ENCODE results near the gene MRGPRX3.

MRGPRX3 gene

GRCh38 chr11:18132341-18132740 is at the start of gene MRGPRX3:
MRGPRX3 (plus strand) TSS chr11:18132571; CDS start chr11:18137203, 4,632 bp downstream.
- DNase-seq (ENCODE audit: low read depth), result no peak
- TF ChIP-seq, protein P1, sequence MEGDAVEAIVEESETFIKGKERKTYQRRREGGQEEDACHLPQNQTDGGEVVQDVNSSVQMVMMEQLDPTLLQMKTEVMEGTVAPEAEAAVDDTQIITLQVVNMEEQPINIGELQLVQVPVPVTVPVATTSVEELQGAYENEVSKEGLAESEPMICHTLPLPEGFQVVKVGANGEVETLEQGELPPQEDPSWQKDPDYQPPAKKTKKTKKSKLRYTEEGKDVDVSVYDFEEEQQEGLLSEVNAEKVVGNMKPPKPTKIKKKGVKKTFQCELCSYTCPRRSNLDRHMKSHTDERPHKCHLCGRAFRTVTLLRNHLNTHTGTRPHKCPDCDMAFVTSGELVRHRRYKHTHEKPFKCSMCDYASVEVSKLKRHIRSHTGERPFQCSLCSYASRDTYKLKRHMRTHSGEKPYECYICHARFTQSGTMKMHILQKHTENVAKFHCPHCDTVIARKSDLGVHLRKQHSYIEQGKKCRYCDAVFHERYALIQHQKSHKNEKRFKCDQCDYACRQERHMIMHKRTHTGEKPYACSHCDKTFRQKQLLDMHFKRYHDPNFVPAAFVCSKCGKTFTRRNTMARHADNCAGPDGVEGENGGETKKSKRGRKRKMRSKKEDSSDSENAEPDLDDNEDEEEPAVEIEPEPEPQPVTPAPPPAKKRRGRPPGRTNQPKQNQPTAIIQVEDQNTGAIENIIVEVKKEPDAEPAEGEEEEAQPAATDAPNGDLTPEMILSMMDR (IDR thresholded peaks at IDR 0.05; ENCODE audit: low read depth, low read length, missing control alignments), result no peak
- in situ Hi-C loops (cut with HindIII; ENCODE audit: low sequenced_read_pairs), result no loop called here
- H3K4me3 ChIP-seq (ENCODE audit: low read depth, low read length), result no peak within 1 kb of the TSS

GRCh38 chr11:18088366-18088765 is 44.0 kb upstream of the MRGPRX3 start:
- TF ChIP-seq, protein P1 (IDR thresholded peaks at IDR 0.05; ENCODE audit: low read depth, low read length, missing control alignments), result no peak
- DNase-seq (ENCODE audit: low read depth), result no peak
- no peak overlapping the region for H3K4me3 ChIP-seq (ENCODE audit: low read depth, low read length)
- in situ Hi-C loops (cut with HindIII; ENCODE audit: low sequenced_read_pairs), result no loop called here

- TF ChIP-seq, protein P1 (IDR thresholded peaks at IDR 0.05; ENCODE audit: low read depth, low read length, missing control alignments), result no peak
- in situ Hi-C loops (cut with HindIII; ENCODE audit: low sequenced_read_pairs), result no loop called here
- H3K4me3 ChIP-seq (ENCODE audit: low read depth, low read length), result no peak overlapping the region
- DNase-seq (ENCODE audit: low read depth), result no peak
These were observed 43.4 kb upstream of the MRGPRX3 start for GRCh38 chr11:18088966-18089365.

DNA sequence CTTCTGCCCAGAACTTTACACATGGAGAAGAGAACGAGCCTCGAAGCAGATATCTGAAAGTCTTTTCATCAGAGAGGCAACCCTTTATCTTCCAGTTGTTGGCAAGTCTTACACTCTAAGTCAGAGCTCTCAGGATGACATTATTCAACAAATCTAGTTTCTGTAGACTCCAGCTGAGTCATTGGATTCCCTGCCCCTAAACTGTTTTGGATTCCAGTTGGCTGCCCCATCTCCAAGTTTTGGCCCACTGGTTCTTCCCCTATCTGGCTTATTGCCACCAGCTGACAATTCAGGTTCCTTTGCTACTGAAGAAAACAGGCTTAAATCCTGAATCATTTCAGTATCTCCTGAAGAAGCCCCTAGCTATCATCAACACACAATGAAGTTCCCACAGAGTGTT is 40.6 kb upstream of the MRGPRX3 start:
- in situ Hi-C loops (cut with HindIII; ENCODE audit: low sequenced_read_pairs), result no loop called here
- no peak for DNase-seq (ENCODE audit: low read depth)
- TF ChIP-seq, protein P1 (IDR thresholded peaks at IDR 0.05; ENCODE audit: low read depth, low read length, missing control alignments), result no peak
- no peak overlapping the region for H3K4me3 ChIP-seq (ENCODE audit: low read depth, low read length)

DNA sequence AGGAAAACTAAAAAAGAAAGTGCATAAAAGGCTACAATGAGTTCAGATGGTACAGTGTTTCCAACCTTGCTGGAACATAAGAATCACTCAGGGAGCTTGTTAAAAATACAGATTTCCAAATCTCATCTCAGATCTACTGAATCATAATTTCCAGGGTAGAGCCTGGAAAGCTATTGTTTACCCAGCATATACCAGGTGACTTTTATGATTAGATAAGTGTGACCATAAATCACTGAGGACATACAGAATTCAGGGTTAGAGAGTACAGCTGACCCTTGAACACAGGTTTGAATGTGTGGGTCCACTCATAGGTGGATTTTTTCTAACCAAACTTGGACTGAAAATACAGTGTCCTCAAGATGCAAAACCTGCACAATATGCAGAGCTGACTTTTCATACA is 38.4 kb upstream of the MRGPRX3 start:
- in situ Hi-C loops (cut with HindIII; ENCODE audit: low sequenced_read_pairs), result no loop called here
- no peak overlapping the region for H3K4me3 ChIP-seq (ENCODE audit: low read depth, low read length)
- TF ChIP-seq, protein P1 (IDR thresholded peaks at IDR 0.05; ENCODE audit: low read depth, low read length, missing control alignments), result no peak
- DNase-seq (ENCODE audit: low read depth), result no peak

GRCh38 chr11:18100926-18101656 is 31.3 kb upstream of the MRGPRX3 start:
- no peak for DNase-seq (ENCODE audit: low read depth)
- TF ChIP-seq, protein P1 (IDR thresholded peaks at IDR 0.05; ENCODE audit: low read depth, low read length, missing control alignments), result no peak
- H3K4me3 ChIP-seq (ENCODE audit: low read depth, low read length), result no peak overlapping the region
- in situ Hi-C loops (cut with HindIII; ENCODE audit: low sequenced_read_pairs), result no loop called here
